WTC11 (cell line): ENCODE measurements around the gene IFIH1. TPM values are rescaled to one million over a fixed set of nuclear protein-coding genes. Genes with fewer than 3 reads are reported as not detected.

Experiments
- ATAC-seq: fragments of 200-7000 bp; cut with Tn5 transposase; 2 replicates; pipeline ENCODE4 v1.10.0; 2021; ENCODE audit warnings: mild to moderate bottlenecking, moderate library complexity
- CTCF ChIA-PET: fragments of 300-600 bp; sonication (Branson Sonifier 250); formaldehyde crosslinking; loops from one replicate; lab custom pipeline; 2021; ENCODE audit warnings: antibody characterized with exemption; lab: Charles Lee
- POLR2A ChIA-PET: fragments of 350-600 bp; sonication (Branson Sonifier 250); formaldehyde crosslinking; loops from one replicate; lab custom pipeline; 2021; ENCODE audit warnings: antibody characterized with exemption; lab: Charles Lee
- DNase-seq: peaks from one replicate; pipeline ENCODE4 v3.0.0; 2021; ENCODE audit warnings: low spot score
- H3K27ac Mint-ChIP-seq: 2 replicates; pipeline ENCODE4 v1.8.0; 2021; ENCODE audit warnings: mixed read lengths
- H3K27me3 Mint-ChIP-seq: 2 replicates; pipeline ENCODE4 v1.8.0; 2021; ENCODE audit warnings: low read depth, mild to moderate bottlenecking, moderate library complexity, mixed read lengths
- H3K36me3 Mint-ChIP-seq: 2 replicates; pipeline ENCODE4 v1.8.0; 2021; ENCODE audit warnings: mixed read lengths
- H3K4me1 Mint-ChIP-seq: 2 replicates; pipeline ENCODE4 v1.8.0; 2022; ENCODE audit warnings: mixed read lengths
- H3K4me3 Mint-ChIP-seq: 2 replicates; pipeline ENCODE4 v1.8.0; 2021; ENCODE audit warnings: mild to moderate bottlenecking, moderate library complexity, mixed read lengths
- H3K9me3 Mint-ChIP-seq: 2 replicates; pipeline ENCODE4 v1.8.0; 2021; ENCODE audit warnings: mixed read lengths
- CREB1 ChIP-seq: sonication (generic); formaldehyde crosslinking; IDR thresholded peaks from 2 replicates; pipeline ENCODE4 v1.8.0; 2023; ENCODE audit warnings: mild to moderate bottlenecking, missing genetic modification reagents
- E2F4 ChIP-seq: sonication (generic); formaldehyde crosslinking; IDR thresholded peaks from 2 replicates; pipeline ENCODE4 v1.8.1; 2022; ENCODE audit warnings: low read depth, mild to moderate bottlenecking, moderate library complexity, missing genetic modification reagents, borderline replicate concordance
- FOXP4 ChIP-seq: sonication (generic); formaldehyde crosslinking; IDR thresholded peaks from 2 replicates; pipeline ENCODE4 v1.8.0; 2022; ENCODE audit warnings: mild to moderate bottlenecking, missing genetic modification reagents
- GABPB1 ChIP-seq: sonication (generic); formaldehyde crosslinking; IDR thresholded peaks from 2 replicates; pipeline ENCODE4 v1.8.1; 2023; ENCODE audit warnings: mild to moderate bottlenecking, missing genetic modification reagents
- JAZF1 ChIP-seq: fragments of 250-450 bp; sonication (Bioruptor Pico); IDR thresholded peaks from 2 replicates; pipeline ENCODE4 v1.9.0; 2021; ENCODE audit warnings: moderate library complexity, mild to moderate bottlenecking, inconsistent platforms
- JUN ChIP-seq: sonication (generic); formaldehyde crosslinking; IDR thresholded peaks from 2 replicates; pipeline ENCODE4 v1.8.0; 2023; ENCODE audit warnings: mild to moderate bottlenecking, missing genetic modification reagents
- MXD4 ChIP-seq: fragments of 250-450 bp; sonication (Bioruptor Pico); IDR thresholded peaks from 2 replicates; pipeline ENCODE4 v1.8.0; 2021; ENCODE audit warnings: mild to moderate bottlenecking, moderate library complexity, borderline replicate concordance
- NFYB ChIP-seq: sonication (generic); formaldehyde crosslinking; conservative IDR thresholded peaks from 2 replicates; pipeline ENCODE4 v1.8.0; 2022; ENCODE audit warnings: low read depth, missing genetic modification reagents
- NR3C1 ChIP-seq: sonication (generic); formaldehyde crosslinking; conservative IDR thresholded peaks from 2 replicates; pipeline ENCODE4 v1.8.1; 2023; ENCODE audit warnings: low read depth, mild to moderate bottlenecking, missing genetic modification reagents
- OVOL2 ChIP-seq: fragments of 250-450 bp; sonication (Bioruptor Pico); IDR thresholded peaks from 2 replicates; pipeline ENCODE4 v1.9.0; 2021; ENCODE audit warnings: mild to moderate bottlenecking, borderline replicate concordance
- RORB ChIP-seq: fragments of 250-450 bp; sonication (Bioruptor Pico); IDR thresholded peaks from 2 replicates; pipeline ENCODE4 v1.9.0; 2021; ENCODE audit warnings: mild to moderate bottlenecking
- TEAD1 ChIP-seq: sonication (generic); formaldehyde crosslinking; IDR thresholded peaks from 2 replicates; pipeline ENCODE4 v1.8.0; 2022; ENCODE audit warnings: mild to moderate bottlenecking, missing genetic modification reagents
- TP53 ChIP-seq: sonication (generic); formaldehyde crosslinking; IDR thresholded peaks from 2 replicates; pipeline ENCODE4 v1.8.1; 2023; ENCODE audit warnings: mild to moderate bottlenecking, missing genetic modification reagents
- ZNF219 ChIP-seq: sonication (generic); formaldehyde crosslinking; IDR thresholded peaks from 2 replicates; pipeline ENCODE4 v1.8.0; 2023; ENCODE audit warnings: missing genetic modification reagents, mild to moderate bottlenecking, borderline replicate concordance
- ZNF317 ChIP-seq: sonication (generic); formaldehyde crosslinking; IDR thresholded peaks from 2 replicates; pipeline ENCODE4 v1.8.1; 2023; ENCODE audit warnings: low read depth, mild to moderate bottlenecking, moderate library complexity, missing genetic modification reagents, borderline replicate concordance
- ZNF416 ChIP-seq: fragments of 250-450 bp; sonication (Bioruptor Pico); IDR thresholded peaks from 2 replicates; pipeline ENCODE4 v1.9.0; 2021; ENCODE audit warnings: mild to moderate bottlenecking, inconsistent platforms
- ZNF671 ChIP-seq: fragments of 250-450 bp; sonication (Bioruptor Pico); IDR thresholded peaks from 2 replicates; pipeline ENCODE4 v1.8.0; 2021; ENCODE audit warnings: mild to moderate bottlenecking
- total RNA-seq: library from RNA; stranded (reverse); gene quantifications from 3 replicates; pipeline ENCODE4 v1.2.3, GENCODE V29; 2021
- TF ChIP-seq, protein P1 (sequence below): sonication (generic); formaldehyde crosslinking; IDR thresholded peaks from 2 replicates; pipeline ENCODE4 v1.8.1; 2022; ENCODE audit warnings: mild to moderate bottlenecking, moderate library complexity, missing genetic modification reagents
- TF ChIP-seq, protein P2 (sequence below): sonication (generic); formaldehyde crosslinking; conservative IDR thresholded peaks from 2 replicates; pipeline ENCODE4 v1.8.1; 2022; ENCODE audit warnings: mild to moderate bottlenecking, missing genetic modification reagents
- TF ChIP-seq, protein P3 (sequence below): sonication (generic); formaldehyde crosslinking; IDR thresholded peaks from 2 replicates; pipeline ENCODE4 v1.8.1; 2022; ENCODE audit warnings: mild to moderate bottlenecking, missing genetic modification reagents, moderate library complexity, borderline replicate concordance
- TF ChIP-seq, protein P4 (sequence below): sonication (generic); formaldehyde crosslinking; IDR thresholded peaks from 2 replicates; pipeline ENCODE4 v1.8.1; 2023; ENCODE audit warnings: mild to moderate bottlenecking, missing genetic modification reagents, moderate library complexity

Gene IFIH1
- total RNA-seq, 1 experiment from 2014 or later = 1.3 TPM

- TF ChIP-seq TP53 (no peak), JUN (CRISPR knock-in tag) (no peak), GABPB1 (CRISPR knock-in tag) (no peak), ZNF416 (CRISPR knock-in tag) (no peak), E2F4 (CRISPR knock-in tag) (no peak), FOXP4 (CRISPR knock-in tag) (no peak), NFYB (CRISPR knock-in tag) (no peak), OVOL2 (CRISPR knock-in tag) (no peak), ZNF219 (CRISPR knock-in tag) (no peak), JAZF1 (CRISPR knock-in tag) (no peak)
- TF ChIP-seq, protein P1, sequence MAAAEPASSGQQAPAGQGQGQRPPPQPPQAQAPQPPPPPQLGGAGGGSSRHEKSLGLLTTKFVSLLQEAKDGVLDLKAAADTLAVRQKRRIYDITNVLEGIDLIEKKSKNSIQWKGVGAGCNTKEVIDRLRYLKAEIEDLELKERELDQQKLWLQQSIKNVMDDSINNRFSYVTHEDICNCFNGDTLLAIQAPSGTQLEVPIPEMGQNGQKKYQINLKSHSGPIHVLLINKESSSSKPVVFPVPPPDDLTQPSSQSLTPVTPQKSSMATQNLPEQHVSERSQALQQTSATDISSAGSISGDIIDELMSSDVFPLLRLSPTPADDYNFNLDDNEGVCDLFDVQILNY = no peak
- TF ChIP-seq, protein P2, sequence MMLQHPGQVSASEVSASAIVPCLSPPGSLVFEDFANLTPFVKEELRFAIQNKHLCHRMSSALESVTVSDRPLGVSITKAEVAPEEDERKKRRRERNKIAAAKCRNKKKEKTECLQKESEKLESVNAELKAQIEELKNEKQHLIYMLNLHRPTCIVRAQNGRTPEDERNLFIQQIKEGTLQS (CRISPR knock-in tag) = no peak
These were observed 87.7 kb downstream of the IFIH1 start (continued) for GRCh38 chr2:162230761-162231160.

- ChIA-PET POLR2A (no interaction called here), CTCF (interaction anchor here (1.4 kb wide), 1 partner anchor 71 kb away, joined by 7 read pairs; no protein-coding TSS in a partner anchor)
- Mint-ChIP-seq H3K9me3 (no peaks in the 10 kb centered on the region), H3K4me1 (peaks cover 14% of the 10 kb centered on the region), H3K27ac (no peak overlapping the region), H3K4me3 (no peak overlapping the region), H3K36me3 (no peaks in the 10 kb centered on the region), H3K27me3 (no peaks in the 10 kb centered on the region)
- ATAC-seq (no peak), DNase-seq (no peak)
- TF ChIP-seq MXD4 (no peak), CREB1 (CRISPR knock-in tag) (no peak), ZNF416 (CRISPR knock-in tag) (no peak), NR3C1 (CRISPR knock-in tag) (no peak), OVOL2 (CRISPR knock-in tag) (no peak), TEAD1 (CRISPR knock-in tag) (no peak), GABPB1 (CRISPR knock-in tag) (no peak), RORB (CRISPR knock-in tag) (no peak), ZNF671 (CRISPR knock-in tag) (no peak), ZNF317 (no peak)
- TF ChIP-seq, protein P3, sequence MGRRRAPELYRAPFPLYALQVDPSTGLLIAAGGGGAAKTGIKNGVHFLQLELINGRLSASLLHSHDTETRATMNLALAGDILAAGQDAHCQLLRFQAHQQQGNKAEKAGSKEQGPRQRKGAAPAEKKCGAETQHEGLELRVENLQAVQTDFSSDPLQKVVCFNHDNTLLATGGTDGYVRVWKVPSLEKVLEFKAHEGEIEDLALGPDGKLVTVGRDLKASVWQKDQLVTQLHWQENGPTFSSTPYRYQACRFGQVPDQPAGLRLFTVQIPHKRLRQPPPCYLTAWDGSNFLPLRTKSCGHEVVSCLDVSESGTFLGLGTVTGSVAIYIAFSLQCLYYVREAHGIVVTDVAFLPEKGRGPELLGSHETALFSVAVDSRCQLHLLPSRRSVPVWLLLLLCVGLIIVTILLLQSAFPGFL (CRISPR knock-in tag) = no peak
- TF ChIP-seq, protein P4, sequence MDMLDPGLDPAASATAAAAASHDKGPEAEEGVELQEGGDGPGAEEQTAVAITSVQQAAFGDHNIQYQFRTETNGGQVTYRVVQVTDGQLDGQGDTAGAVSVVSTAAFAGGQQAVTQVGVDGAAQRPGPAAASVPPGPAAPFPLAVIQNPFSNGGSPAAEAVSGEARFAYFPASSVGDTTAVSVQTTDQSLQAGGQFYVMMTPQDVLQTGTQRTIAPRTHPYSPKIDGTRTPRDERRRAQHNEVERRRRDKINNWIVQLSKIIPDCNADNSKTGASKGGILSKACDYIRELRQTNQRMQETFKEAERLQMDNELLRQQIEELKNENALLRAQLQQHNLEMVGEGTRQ (CRISPR knock-in tag) = no peak
These were observed 91.6 kb downstream of the IFIH1 start for GRCh38 chr2:162226836-162227235.
